TTC549 (cell line): Measurements from ENCODE around the gene SRSF3.

Experiments
- FAIRE-seq: peaks from 2 replicates; lab custom pipeline; 2012; peaks lifted over from hg19 to GRCh38; lab: Jason Lieb, UNC

Gene SRSF3

DNA sequence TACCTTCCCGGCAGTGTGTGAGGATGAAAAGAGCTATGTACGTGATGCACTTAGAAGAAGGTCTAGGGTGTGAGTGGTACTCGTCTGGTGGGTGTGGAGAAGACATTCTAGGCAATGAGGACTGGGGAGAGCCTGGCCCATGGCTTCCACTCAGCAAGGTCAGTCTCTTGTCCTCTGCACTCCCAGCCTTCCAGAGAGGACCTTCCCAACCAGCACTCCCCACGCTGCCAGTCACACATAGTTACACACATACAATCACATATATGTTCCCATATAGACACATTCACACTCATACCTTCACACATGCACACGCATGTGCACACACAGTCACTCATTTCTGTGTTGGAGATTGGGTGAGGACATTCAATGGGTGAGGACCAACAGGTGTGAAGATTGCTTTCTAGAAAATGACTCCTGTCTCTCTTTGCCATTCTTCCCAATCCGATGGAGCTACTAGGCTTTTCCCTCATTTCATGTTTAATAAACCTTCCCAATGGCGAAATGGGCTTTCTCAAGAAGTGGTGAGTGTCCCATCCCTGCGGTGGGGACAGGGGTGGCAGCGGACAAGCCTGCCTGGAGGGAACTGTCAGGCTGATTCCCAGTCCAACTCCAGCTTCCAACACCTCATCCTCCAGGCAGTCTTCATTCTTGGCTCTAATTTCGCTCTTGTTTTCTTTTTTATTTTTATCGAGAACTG, 30.4 kb downstream of the SRSF3 start:
- FAIRE-seq, result no peak

DNA sequence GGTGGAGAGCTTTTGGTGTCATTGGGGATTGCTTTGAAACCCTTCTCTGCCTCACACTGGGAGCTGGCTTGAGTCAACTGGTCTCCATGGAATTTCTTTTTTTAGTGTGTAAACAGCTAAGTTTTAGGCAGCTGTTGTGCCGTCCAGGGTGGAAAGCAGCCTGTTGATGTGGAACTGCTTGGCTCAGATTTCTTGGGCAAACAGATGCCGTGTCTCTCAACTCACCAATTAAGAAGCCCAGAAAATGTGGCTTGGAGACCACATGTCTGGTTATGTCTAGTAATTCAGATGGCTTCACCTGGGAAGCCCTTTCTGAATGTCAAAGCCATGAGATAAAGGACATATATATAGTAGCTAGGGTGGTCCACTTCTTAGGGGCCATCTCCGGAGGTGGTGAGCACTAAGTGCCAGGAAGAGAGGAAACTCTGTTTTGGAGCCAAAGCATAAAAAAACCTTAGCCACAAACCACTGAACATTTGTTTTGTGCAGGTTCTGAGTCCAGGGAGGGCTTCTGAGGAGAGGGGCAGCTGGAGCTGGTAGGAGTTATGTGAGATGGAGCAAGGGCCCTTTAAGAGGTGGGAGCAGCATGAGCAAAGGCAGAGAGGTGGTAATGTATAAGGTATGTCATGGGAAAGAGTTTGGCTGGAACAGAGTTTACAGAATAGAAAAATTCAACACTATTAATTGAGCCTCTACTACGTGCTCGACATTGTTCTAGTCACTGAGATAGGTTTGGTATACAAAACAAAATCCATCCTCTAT, 31.2 kb downstream of the SRSF3 start:
- no peak for FAIRE-seq

GRCh38 chr6:36626636-36627035, 32.5 kb downstream of the SRSF3 start:
- FAIRE-seq, result no peak

GRCh38 chr6:36627141-36627540, 33.0 kb downstream of the SRSF3 start:
- FAIRE-seq, result no peak

GRCh38 chr6:36627801-36628246, 33.7 kb downstream of the SRSF3 start:
- FAIRE-seq, result no peak

GRCh38 chr6:36629784-36630183, 35.6 kb downstream of the SRSF3 start:
- FAIRE-seq, result no peak

DNA sequence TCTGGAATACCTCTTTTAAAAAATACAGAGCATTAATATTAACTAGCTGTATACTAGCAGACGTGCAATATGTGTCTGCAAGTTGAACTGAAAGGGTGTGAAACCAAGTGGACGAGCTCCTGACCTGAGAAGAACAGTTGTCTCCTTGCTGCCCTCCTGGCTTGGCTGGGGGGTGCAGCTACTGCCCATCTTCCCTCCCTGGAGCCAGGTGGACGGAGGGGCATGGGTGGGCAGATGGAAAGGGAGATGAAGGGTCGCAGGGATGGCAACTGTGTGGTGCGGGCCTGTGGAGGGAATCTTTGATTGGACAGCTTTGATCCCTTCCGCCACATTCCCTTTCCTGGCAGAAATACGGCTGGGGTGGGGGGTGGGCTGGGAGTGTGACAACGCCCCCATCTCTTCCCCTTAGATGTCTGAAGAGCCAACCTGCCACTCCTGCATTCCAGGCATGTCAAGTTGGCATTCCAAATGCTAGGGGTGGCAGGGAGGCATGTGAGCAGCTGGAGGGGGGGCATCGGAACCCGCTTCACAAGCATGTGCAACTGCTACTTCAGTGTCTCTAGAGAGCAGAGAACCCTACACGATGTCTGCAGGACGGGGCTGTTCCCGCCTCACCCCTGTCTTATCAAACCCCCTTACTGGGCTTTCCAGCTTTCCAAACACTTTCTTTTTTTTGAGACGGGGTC, 37.3 kb downstream of the SRSF3 start:
- no peak for FAIRE-seq

DNA sequence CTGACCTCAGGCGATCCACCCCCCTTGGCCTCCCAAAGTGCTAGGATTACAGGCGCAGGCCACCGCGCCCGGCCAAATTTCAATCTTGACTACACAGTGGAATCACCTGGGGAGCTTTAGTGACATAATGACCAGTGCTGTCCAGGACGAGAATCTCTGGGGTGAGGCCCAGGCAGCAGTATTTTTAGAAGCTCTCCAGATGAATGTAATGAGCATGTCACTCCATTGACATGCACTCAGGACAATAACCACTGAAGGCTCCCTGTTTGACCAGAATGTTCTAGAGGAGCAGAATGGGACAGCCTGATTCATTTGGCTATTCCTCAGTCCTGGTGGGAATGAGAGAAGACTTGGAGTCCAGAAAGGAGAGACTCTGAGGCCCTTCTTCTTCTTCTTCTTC, 39.2 kb downstream of the SRSF3 start:
- no peak for FAIRE-seq

- FAIRE-seq, result no peak
Observed at GRCh38 chr6:36633915-36634314, 39.8 kb downstream of the SRSF3 start.

DNA sequence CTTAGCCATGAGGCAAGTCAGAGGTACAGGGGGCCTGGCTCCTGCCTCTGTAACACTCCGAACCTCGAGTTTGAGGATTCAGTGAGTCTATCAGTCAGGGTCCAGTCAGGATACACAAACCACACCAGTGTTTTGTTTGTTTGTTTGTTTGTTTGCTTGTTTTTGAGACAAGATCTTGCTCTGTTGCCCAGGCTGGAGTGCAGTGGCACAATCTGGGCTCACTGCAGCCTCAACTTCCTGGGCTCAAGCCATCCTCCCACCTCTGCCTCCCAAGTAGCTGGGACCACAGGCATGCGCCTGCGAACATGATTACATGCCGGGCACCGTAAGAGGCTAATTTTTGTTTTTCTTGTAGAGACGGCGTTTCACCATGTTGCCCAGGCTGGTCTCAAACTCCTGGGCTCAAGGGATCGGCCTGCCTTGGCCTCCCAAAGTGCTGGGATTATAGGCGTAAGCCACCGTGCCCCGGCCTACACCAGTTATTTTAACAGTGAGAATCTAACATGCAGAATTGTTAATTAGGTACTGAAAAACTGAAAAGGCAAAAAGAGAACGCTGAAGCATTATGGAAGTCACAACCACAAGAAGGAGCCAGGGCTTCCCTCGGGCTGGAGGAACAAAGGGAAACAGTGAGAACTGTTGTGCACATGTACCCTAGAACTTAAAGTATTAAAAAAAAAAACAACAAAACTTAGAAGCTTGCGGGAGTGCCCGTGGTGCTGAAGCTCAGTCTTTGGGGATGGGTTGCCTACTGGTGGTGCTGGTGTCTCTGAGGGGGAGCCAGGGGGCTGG, 40.4 kb downstream of the SRSF3 start:
- no peak for FAIRE-seq

DNA sequence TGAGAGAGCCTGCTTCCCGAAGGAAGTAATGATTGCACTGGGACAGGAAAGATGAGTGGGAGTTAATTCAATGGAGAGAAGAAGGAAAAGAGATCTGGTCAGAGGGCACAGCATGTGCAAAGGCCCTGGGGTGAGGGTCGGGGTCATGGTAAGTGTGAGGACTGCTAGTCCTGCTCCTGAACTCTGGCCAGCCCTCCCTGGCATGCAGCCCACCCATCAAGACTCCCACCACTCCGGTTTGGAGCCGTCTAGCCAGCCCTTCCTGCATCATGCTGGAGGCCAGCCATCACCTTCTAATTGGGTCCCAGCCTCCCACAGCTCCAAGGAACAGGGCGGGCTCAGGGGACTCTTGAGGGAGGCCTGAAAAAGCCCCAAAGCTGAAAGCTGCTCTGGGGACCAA, 42.1 kb downstream of the SRSF3 start:
- no peak for FAIRE-seq

- no peak for FAIRE-seq
Observed at GRCh38 chr6:36636687-36637418, 42.7 kb downstream of the SRSF3 start.

DNA sequence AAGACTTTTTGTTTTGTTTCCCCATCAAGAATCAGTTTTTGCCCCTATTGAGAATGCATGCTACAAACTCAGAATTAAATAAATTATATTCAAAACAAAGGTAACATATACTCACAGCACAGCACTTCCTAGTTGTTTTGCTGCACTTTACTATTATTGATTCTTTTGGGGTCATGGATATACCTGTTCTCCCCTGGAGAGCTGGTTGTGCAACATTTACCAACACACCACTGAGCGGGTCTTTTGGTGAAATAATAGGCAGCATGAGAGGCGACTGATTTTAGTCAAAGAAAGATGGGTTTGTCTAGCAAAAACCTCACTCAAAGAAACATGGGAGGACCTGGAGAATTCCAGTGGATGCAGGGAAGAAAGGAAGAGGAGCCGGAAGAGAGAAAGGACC, 44.4 kb downstream of the SRSF3 start:
- no peak for FAIRE-seq

GRCh38 chr6:36639171-36639808, 45.1 kb downstream of the SRSF3 start:
- no peak for FAIRE-seq

- no peak for FAIRE-seq
Observed at GRCh38 chr6:36641543-36641942, 47.4 kb downstream of the SRSF3 start.

- no peak for FAIRE-seq
Observed at GRCh38 chr6:36642913-36643817, 49.0 kb downstream of the SRSF3 start.

DNA sequence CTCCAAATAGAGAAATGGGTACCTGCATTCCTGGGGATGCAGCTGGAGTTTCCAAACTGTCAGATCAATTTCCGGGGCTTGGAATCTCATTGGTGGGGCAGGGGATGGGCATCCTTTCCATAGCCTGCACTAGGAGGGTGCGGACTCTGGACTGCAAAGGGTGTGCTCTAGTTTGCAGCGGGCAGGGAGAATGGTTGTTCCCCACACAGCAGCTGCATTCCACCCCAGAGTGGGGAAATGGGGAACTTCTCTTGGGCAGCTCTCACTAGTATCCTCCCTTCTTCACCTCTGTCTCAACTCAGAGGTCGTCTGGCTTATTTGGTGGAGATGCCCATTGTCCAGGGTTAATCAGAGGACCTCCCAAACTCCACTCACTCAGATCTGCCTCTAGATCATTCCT, 49.8 kb downstream of the SRSF3 start:
- no peak for FAIRE-seq

GRCh38 chr6:36649086-36649485, 54.9 kb downstream of the SRSF3 start:
- FAIRE-seq, result no peak

- no peak for FAIRE-seq
Observed at GRCh38 chr6:36649701-36650484, 55.7 kb downstream of the SRSF3 start.
